ENCODE data around the gene TRIO. TPM values are rescaled to one million over a fixed set of nuclear protein-coding genes. Genes with fewer than 3 reads are reported as not detected.

TRIO gene
- total and polyA plus RNA-seq, 4 experiments from 2014 or later, result 0.09 to 11.5 (median 9.7) TPM; not detected in 1

DNA sequence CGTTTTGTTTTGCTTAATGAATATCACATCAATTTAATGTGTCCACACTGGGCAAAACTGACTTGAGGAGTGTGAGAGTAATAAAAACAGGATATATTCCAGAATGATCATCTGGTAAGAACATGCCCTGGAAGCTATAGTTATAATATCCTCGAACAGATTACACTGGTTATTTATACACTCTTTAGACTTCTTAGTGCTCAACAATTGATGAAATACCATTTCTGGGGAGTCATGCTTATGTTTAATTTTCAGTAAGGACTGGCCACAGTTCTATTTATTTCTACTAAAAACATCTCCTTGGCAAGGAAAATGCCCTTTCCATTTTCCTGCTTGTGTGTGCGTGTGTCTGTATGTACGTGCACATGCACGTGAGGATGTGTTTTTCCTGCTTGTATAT is 205.0 kb downstream of the TRIO start:
- CTCF ChIA-PET (ENCODE audit: partially characterized antibody), result interaction anchor here (1.3 to 4.9 kb wide), 2 partner anchors 14 to 301 kb away, joined by 3 to 22 read pairs; no protein-coding TSS in a partner anchor
- no peak overlapping the region for H3K27ac Mint-ChIP-seq

GRCh38 chr5:14349029-14349428 is 205.9 kb downstream of the TRIO start:
- intact Hi-C loops (cut with micrococcal nuclease), result no loop called here
- Histone ChIP-seq H3K36me3 (ENCODE audit: insufficient read depth, low read length) (no peaks in the 10 kb centered on the region), H3K4me1 (ENCODE audit: insufficient read depth, low read length) (no peaks in the 10 kb centered on the region), H3K4me3 (ENCODE audit: low read length in 2 of 2) (no peak overlapping the region), H3K27me3 (ENCODE audit: insufficient read depth, low read length) (no peaks in the 10 kb centered on the region), H3K9me3 (ENCODE audit: control insufficient read depth in 1 of 2, low read length in 2 of 2) (no peaks in the 10 kb centered on the region), H3K27ac (ENCODE audit: low read depth, low read length) (no peak overlapping the region)
- H3K9me3 Mint-ChIP-seq, result no peaks in the 10 kb centered on the region
- peaks cover 2% of the 10 kb centered on the region in 2 donors for H3K27me3 Mint-ChIP-seq
- no peaks in the 10 kb centered on the region for H3K4me1 Mint-ChIP-seq
- H3K4me3 Mint-ChIP-seq, result no peak overlapping the region
- CTCF ChIA-PET (ENCODE audit: partially characterized antibody), result interaction anchor here (1.1 to 3.7 kb wide), 2 partner anchors 40 to 300 kb away, joined by 3 to 68 read pairs; no protein-coding TSS in a partner anchor
- no peaks in the 10 kb centered on the region for H3K36me3 Mint-ChIP-seq
- H3K27ac Mint-ChIP-seq, result no peak overlapping the region
- POLR2A ChIA-PET (ENCODE audit: partially characterized antibody), result no interaction called here
- DNase-seq, result no peak

More for the DNA sequence above, 205.0 kb downstream of the TRIO start:
- Mint-ChIP-seq H3K36me3 (no peaks in the 10 kb centered on the region), H3K27me3 (peaks cover 2% of the 10 kb centered on the region in 2 donors), H3K4me3 (no peak overlapping the region), H3K4me1 (no peaks in the 10 kb centered on the region), H3K9me3 (no peaks in the 10 kb centered on the region)
- no peak overlapping the region for H3K4me3 ChIP-seq (ENCODE audit: low read length in 2 of 2)
- no peak for DNase-seq
- H3K36me3 ChIP-seq (ENCODE audit: insufficient read depth, low read length), result no peaks in the 10 kb centered on the region
- POLR2A ChIA-PET (ENCODE audit: partially characterized antibody), result no interaction called here
- H3K9me3 ChIP-seq (ENCODE audit: control insufficient read depth in 1 of 2, low read length in 2 of 2), result no peaks in the 10 kb centered on the region
- H3K27me3 ChIP-seq (ENCODE audit: insufficient read depth, low read length), result no peaks in the 10 kb centered on the region
- no peaks in the 10 kb centered on the region for H3K4me1 ChIP-seq (ENCODE audit: insufficient read depth, low read length)
- intact Hi-C loops (cut with micrococcal nuclease), result no loop called here
- no peak overlapping the region for H3K27ac ChIP-seq (ENCODE audit: low read depth, low read length)

GRCh38 chr5:14351086-14351661 is 208.0 kb downstream of the TRIO start:
- no peaks in the 10 kb centered on the region for H3K4me1 Mint-ChIP-seq
- POLR2A ChIA-PET (ENCODE audit: partially characterized antibody), result no interaction called here
- intact Hi-C loops (cut with micrococcal nuclease), result no loop called here

DNA sequence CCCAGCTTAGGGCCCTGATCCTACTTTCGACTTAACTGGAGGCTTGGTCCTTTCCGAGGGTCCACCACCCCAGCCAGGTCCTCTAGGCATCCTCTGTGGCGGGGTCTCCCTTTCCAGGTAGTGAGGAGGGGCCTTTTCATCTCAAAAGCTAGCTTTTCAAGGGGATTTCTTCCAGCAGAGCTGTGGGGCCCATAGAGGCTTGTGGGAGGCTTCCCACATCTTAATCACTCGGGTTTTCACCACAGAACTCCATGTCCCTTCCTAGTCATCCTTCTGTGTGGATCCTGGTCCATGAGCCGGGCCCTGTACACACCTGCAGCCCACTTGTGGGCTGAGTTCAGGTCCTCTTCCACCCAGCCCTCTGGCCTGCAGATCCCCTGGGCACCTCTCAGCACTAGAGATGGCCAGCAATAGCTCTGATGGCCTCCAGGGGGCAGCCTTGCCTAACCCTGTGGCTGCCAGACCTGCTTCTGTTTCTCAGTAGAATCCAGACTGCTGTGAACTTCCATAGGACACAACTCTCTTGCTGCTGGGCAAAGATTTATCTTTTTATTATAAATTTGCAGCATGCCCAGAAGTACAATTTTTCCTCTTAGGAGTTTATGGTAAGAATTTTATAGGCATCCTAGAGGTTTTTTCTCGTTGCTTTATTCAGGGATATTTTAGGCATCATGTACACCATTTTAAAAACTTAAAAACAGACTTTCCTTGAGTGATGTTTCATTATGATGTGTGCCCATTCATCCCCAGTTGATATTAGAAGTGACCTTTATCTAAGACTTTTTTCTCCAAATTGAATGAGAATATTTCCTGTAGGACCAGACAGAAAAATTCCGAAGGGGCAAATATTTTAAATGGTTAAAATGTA is 208.9 kb downstream of the TRIO start:
- Histone ChIP-seq H3K27me3 (ENCODE audit: insufficient read depth, low read length) (no peaks in the 10 kb centered on the region), H3K4me1 (ENCODE audit: insufficient read depth, low read length) (no peaks in the 10 kb centered on the region), H3K4me3 (ENCODE audit: low read length in 2 of 2) (no peak overlapping the region), H3K9me3 (ENCODE audit: control insufficient read depth in 1 of 2, low read length in 2 of 2) (no peaks in the 10 kb centered on the region), H3K36me3 (ENCODE audit: insufficient read depth, low read length) (no peaks in the 10 kb centered on the region), H3K27ac (ENCODE audit: low read depth, low read length) (no peak overlapping the region)
- ChIA-PET POLR2A (ENCODE audit: partially characterized antibody) (no interaction called here), CTCF (ENCODE audit: partially characterized antibody) (interaction anchor here (0.9 to 3.7 kb wide), 6 partner anchors 11 to 663 kb away, joined by 3 to 68 read pairs (median 8); no protein-coding TSS in a partner anchor)
- peak; percentile 46 to 58 (median 57) for DNase-seq
- Mint-ChIP-seq H3K9me3 (no peaks in the 10 kb centered on the region), H3K36me3 (no peaks in the 10 kb centered on the region), H3K4me1 (no peaks in the 10 kb centered on the region), H3K4me3 (no peak overlapping the region), H3K27ac (no peak overlapping the region), H3K27me3 (peaks cover 2% of the 10 kb centered on the region in 2 donors)
- intact Hi-C loops (cut with micrococcal nuclease), result loop anchor here (1.0 to 2.0 kb wide), 3 partner anchors 47 to 662 kb away; no protein-coding TSS in a partner anchor

More at GRCh38 chr5:14351086-14351661, 208.0 kb downstream of the TRIO start:
- Mint-ChIP-seq H3K9me3 (no peaks in the 10 kb centered on the region), H3K4me3 (no peak overlapping the region), H3K27me3 (peaks cover 2% of the 10 kb centered on the region in 2 donors), H3K27ac (no peak overlapping the region), H3K36me3 (no peaks in the 10 kb centered on the region)
- CTCF ChIA-PET (ENCODE audit: partially characterized antibody), result interaction anchor here (0.9 to 3.7 kb wide), 6 partner anchors 11 to 664 kb away, joined by 3 to 68 read pairs (median 8); no protein-coding TSS in a partner anchor
- no peaks in the 10 kb centered on the region for H3K36me3 ChIP-seq (ENCODE audit: insufficient read depth, low read length)
- no peaks in the 10 kb centered on the region for H3K4me1 ChIP-seq (ENCODE audit: insufficient read depth, low read length)
- DNase-seq, result no peak
- no peak overlapping the region for H3K27ac ChIP-seq (ENCODE audit: low read depth, low read length)
- H3K4me3 ChIP-seq (ENCODE audit: low read length in 2 of 2), result no peak overlapping the region
- no peaks in the 10 kb centered on the region for H3K9me3 ChIP-seq (ENCODE audit: control insufficient read depth in 1 of 2, low read length in 2 of 2)
- no peaks in the 10 kb centered on the region for H3K27me3 ChIP-seq (ENCODE audit: insufficient read depth, low read length)

DNA sequence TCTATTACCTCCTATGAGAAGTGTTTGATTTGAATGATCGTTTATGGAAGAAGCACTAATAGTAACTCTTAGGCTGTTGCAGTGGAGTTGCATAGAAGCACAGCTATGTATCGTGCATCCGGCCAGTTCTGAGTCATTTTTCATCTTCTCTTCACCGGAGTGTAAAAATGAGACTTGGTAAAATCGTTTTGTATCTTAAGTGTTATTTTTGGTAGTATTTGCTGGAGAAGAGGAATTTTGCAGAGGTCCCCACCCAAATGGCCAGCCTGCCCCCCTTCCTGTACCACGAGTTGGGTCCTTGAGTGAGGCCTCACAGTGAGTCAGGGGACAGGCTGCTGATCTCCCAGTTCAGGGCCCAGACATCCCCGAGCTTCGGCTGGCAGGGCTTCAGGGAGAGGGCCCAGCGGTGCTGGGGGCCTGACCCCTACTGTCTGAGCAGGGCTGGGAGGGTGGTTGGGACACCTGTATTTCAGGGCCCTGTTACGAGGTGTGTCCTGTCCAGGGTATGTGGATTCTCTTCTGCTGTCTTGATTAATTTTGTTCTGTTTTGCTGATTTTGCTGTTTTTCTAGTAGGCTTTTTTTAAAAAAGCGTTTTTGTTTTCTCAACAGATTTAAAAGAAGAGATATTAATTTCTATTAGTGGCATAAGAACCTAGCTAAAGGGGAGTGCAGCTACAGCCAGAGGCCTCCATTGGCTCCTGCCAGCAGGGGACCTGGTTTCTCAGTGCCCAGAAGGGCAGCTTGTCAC is 210.8 kb downstream of the TRIO start:
- Histone ChIP-seq H3K9me3 (ENCODE audit: control insufficient read depth in 1 of 2, low read length in 2 of 2) (no peaks in the 10 kb centered on the region), H3K4me3 (ENCODE audit: low read length in 2 of 2) (no peak overlapping the region), H3K4me1 (ENCODE audit: insufficient read depth, low read length) (no peaks in the 10 kb centered on the region), H3K27ac (ENCODE audit: low read depth, low read length) (no peak overlapping the region), H3K36me3 (ENCODE audit: insufficient read depth, low read length) (no peaks in the 10 kb centered on the region), H3K27me3 (ENCODE audit: insufficient read depth, low read length) (no peaks in the 10 kb centered on the region)
- intact Hi-C loops (cut with micrococcal nuclease), result loop anchor here (2.0 kb wide), 1 partner anchor 45 kb away; no protein-coding TSS in a partner anchor
- ChIA-PET POLR2A (ENCODE audit: partially characterized antibody) (no interaction called here), CTCF (ENCODE audit: partially characterized antibody) (interaction anchor here (1.0 to 7.9 kb wide), 8 partner anchors 11 to 651 kb away, joined by 3 to 81 read pairs (median 4); no protein-coding TSS in a partner anchor)
- H3K27me3 Mint-ChIP-seq, result peaks cover 2 to 4% of the 10 kb centered on the region in 2 donors
- H3K9me3 Mint-ChIP-seq, result no peaks in the 10 kb centered on the region
- H3K4me1 Mint-ChIP-seq, result no peaks in the 10 kb centered on the region
- H3K4me3 Mint-ChIP-seq, result no peak overlapping the region
- H3K27ac Mint-ChIP-seq, result no peak overlapping the region
- H3K36me3 Mint-ChIP-seq, result no peaks in the 10 kb centered on the region
- DNase-seq, result no peak

- POLR2A ChIA-PET (ENCODE audit: partially characterized antibody), result no interaction called here
- peaks cover 4 to 5% of the 10 kb centered on the region in 2 donors for H3K27me3 Mint-ChIP-seq
- CTCF ChIA-PET (ENCODE audit: partially characterized antibody), result interaction anchor here (2.3 to 7.9 kb wide), 2 partner anchors 13 to 293 kb away, joined by 6 to 81 read pairs; no protein-coding TSS in a partner anchor
- H3K4me3 Mint-ChIP-seq, result no peak overlapping the region
- H3K4me1 ChIP-seq (ENCODE audit: insufficient read depth, low read length), result no peaks in the 10 kb centered on the region
- H3K27me3 ChIP-seq (ENCODE audit: insufficient read depth, low read length), result no peaks in the 10 kb centered on the region
- no peak overlapping the region for H3K4me3 ChIP-seq (ENCODE audit: low read length in 2 of 2)
- no peaks in the 10 kb centered on the region for H3K9me3 ChIP-seq (ENCODE audit: control insufficient read depth in 1 of 2, low read length in 2 of 2)
- no peaks in the 10 kb centered on the region for H3K4me1 Mint-ChIP-seq
- DNase-seq, result no peak
- H3K27ac ChIP-seq (ENCODE audit: low read depth, low read length), result no peak overlapping the region
- intact Hi-C loops (cut with micrococcal nuclease), result no loop called here
- H3K27ac Mint-ChIP-seq, result no peak overlapping the region
- H3K36me3 Mint-ChIP-seq, result no peaks in the 10 kb centered on the region
- H3K36me3 ChIP-seq (ENCODE audit: insufficient read depth, low read length), result no peaks in the 10 kb centered on the region
- H3K9me3 Mint-ChIP-seq, result no peaks in the 10 kb centered on the region
Observed at GRCh38 chr5:14355391-14355790, 212.2 kb downstream of the TRIO start.

All from CD4-positive, alpha-beta memory T cell (primary cell).